Peyer's patch (tissue), 4 donors: Measurements from ENCODE around the gene CHRM4.

Experiments
- POLR2A ChIP-seq, 2 donors: fragments of 450-650 bp; IDR thresholded peaks; one replicate each; pipeline ENCODE4 v1.5.1; 2017; ENCODE audit warnings: antibody characterized with exemption in 2 of 2, mild to moderate bottlenecking in 2 of 2, moderate library complexity in 2 of 2
- TF ChIP-seq, protein P1 (sequence below), 6 experiments: fragments of 450-650 bp in 4 of 6; fragments of 200-600 bp in 2 of 6; sonication (generic) in 1 of 6; IDR thresholded peaks; one replicate each; pipeline ENCODE4 v1.5.1; 2017 to 2019; ENCODE audit warnings: antibody characterized with exemption in 6 of 6, mild to moderate bottlenecking in 3 of 6, moderate library complexity in 1 of 6

DNA sequence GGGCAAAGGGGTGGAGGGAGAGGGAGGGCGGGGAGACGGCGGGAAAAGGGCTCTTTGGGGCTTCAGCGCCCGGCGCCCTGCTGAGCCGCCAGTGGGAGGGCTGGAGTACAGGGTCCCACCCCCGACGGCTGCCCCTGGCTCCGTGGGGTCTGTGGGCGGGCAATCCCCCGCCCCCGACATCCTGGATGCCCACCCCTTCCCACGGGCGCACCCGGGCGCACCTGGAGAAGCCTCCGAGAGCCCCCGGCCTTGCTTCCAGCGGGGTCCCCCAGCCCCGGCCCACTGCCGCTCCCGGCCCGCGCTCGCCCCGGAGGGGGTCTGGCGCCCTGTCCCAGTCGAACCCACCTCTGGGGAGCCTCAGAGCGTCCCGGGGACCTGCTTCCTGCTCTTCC is 394 bp downstream of the CHRM4 start:
- TF ChIP-seq, protein P1, sequence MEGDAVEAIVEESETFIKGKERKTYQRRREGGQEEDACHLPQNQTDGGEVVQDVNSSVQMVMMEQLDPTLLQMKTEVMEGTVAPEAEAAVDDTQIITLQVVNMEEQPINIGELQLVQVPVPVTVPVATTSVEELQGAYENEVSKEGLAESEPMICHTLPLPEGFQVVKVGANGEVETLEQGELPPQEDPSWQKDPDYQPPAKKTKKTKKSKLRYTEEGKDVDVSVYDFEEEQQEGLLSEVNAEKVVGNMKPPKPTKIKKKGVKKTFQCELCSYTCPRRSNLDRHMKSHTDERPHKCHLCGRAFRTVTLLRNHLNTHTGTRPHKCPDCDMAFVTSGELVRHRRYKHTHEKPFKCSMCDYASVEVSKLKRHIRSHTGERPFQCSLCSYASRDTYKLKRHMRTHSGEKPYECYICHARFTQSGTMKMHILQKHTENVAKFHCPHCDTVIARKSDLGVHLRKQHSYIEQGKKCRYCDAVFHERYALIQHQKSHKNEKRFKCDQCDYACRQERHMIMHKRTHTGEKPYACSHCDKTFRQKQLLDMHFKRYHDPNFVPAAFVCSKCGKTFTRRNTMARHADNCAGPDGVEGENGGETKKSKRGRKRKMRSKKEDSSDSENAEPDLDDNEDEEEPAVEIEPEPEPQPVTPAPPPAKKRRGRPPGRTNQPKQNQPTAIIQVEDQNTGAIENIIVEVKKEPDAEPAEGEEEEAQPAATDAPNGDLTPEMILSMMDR (IDR thresholded peaks at IDR 0.05), result no peak
- TF ChIP-seq POLR2A (IDR thresholded peaks at IDR 0.05), result no peak
